GM12878 (cell line): Measurements from ENCODE around the gene S100A2. TPM values are rescaled to one million over a fixed set of nuclear protein-coding genes. Genes with fewer than 3 reads are reported as not detected.

Experiments used
- ATF7 ChIP-seq: fragments of 450-650 bp; IDR thresholded peaks from 2 replicates; pipeline ENCODE4 v1.6.1; 2016; ENCODE audit warnings: low read depth, mild to moderate bottlenecking
- CBX3 ChIP-seq: fragments of 200-600 bp; sonication (generic); IDR thresholded peaks from 2 replicates; pipeline ENCODE4 v1.6.1; 2016; ENCODE audit warnings: low read depth, borderline replicate concordance
- CBX5 ChIP-seq: sonication (generic); IDR thresholded peaks from 2 replicates; pipeline ENCODE4 v1.6.1; 2016; ENCODE audit warnings: low read depth, moderate library complexity, mild to moderate bottlenecking, inconsistent platforms
- ESRRA ChIP-seq: IDR thresholded peaks from 2 replicates; pipeline ENCODE4 v1.6.1; 2012; ENCODE audit warnings: mild to moderate bottlenecking, low read length, improper control_type of control experiment
- FOS ChIP-seq: IDR thresholded peaks from 3 replicates; pipeline ENCODE4 v1.6.1; 2011; ENCODE audit warnings: borderline replicate concordance; ENCODE audit not compliant: insufficient read length; ENCODE audit errors: extremely low read depth
- FOXM1 ChIP-seq: IDR thresholded peaks from 2 replicates; pipeline ENCODE4 v1.6.1; 2012; ENCODE audit warnings: low read depth, mild to moderate bottlenecking, inconsistent platforms, low read length, moderate library complexity
- GATAD2B ChIP-seq: fragments of 450-650 bp; conservative IDR thresholded peaks from 2 replicates; pipeline ENCODE4 v1.6.1; 2017; ENCODE audit warnings: low read depth, mild to moderate bottlenecking, moderate library complexity
- IKZF2 ChIP-seq, 2 experiments: fragments of 450-650 bp; IDR thresholded peaks; 2 replicates each; pipeline ENCODE4 v1.6.1; 2017; ENCODE audit warnings: mild to moderate bottlenecking in 2 of 2, moderate library complexity in 2 of 2
- IRF4 ChIP-seq: IDR thresholded peaks from 2 replicates; pipeline ENCODE4 v1.6.1; 2011; ENCODE audit warnings: low read depth, low read length
- JUND ChIP-seq: IDR thresholded peaks from 2 replicates; pipeline ENCODE4 v1.6.1; 2012; ENCODE audit warnings: low read depth, mild to moderate bottlenecking, low read length, improper control_type of control experiment, moderate library complexity
- PAX8 ChIP-seq: fragments of 450-650 bp; IDR thresholded peaks from 2 replicates; pipeline ENCODE4 v1.6.1; 2017; ENCODE audit warnings: mild to moderate bottlenecking, moderate library complexity
- PML ChIP-seq: IDR thresholded peaks from 2 replicates; pipeline ENCODE4 v1.6.1; 2012; ENCODE audit warnings: low read length, inconsistent platforms
- RAD51 ChIP-seq: fragments of 450-650 bp; IDR thresholded peaks from 2 replicates; pipeline ENCODE4 v1.6.1; 2016; ENCODE audit warnings: moderate library complexity, mild to moderate bottlenecking, inconsistent platforms
- SPI1 ChIP-seq: IDR thresholded peaks from 2 replicates; pipeline ENCODE4 v1.6.1; 2011; ENCODE audit warnings: low read depth, mild to moderate bottlenecking, low read length, moderate library complexity, borderline replicate concordance; ENCODE audit not compliant: insufficient read depth
- SREBF2 ChIP-seq: IDR thresholded peaks from 2 replicates; pipeline ENCODE4 v1.6.1; 2012; ENCODE audit warnings: mild to moderate bottlenecking, low read length
- SRF ChIP-seq, 2 experiments: IDR thresholded peaks; 2 replicates each; pipeline ENCODE4 v1.6.1; 2011; ENCODE audit warnings: low read depth in 2 of 2, low read length in 2 of 2, mild to moderate bottlenecking in 1 of 2, moderate library complexity in 1 of 2
- ZBED1 ChIP-seq: IDR thresholded peaks from 2 replicates; pipeline ENCODE4 v1.6.1; 2016; ENCODE audit warnings: borderline replicate concordance
- ZNF207 ChIP-seq: fragments of 450-650 bp; IDR thresholded peaks from 2 replicates; pipeline ENCODE4 v1.6.1; 2014; ENCODE audit warnings: antibody characterized with exemption, mild to moderate bottlenecking, borderline replicate concordance
- ZNF384 ChIP-seq: IDR thresholded peaks from 2 replicates; pipeline ENCODE4 v1.6.1; 2012; ENCODE audit warnings: low read depth, mild to moderate bottlenecking, low read length, improper control_type of control experiment, borderline replicate concordance
- polyA plus RNA-seq, 11 experiments: library from polyadenylated mRNA; depleted of rRNA in 4 of 11; unstranded in 6 of 11; stranded (reverse) in 5 of 11; fragments of >200 nt; fragmentation: Nextera tagmentation in 4 of 11; fragmentation: Illumina TruSeq in 1 of 11; extraction: Ambion mirVana in 4 of 11; extraction: Trizol in 1 of 11; gene quantifications; 1 replicate in 1 of 11; 2 replicates in 10 of 11; pipeline versions ENCODE4 v1.2.1 to v1.2.3, GENCODE V29; 2011 to 2016; ENCODE audit warnings: inconsistent platforms in 2 of 11, missing spikeins in 2 of 11, low read depth in 1 of 11
- total RNA-seq, 4 experiments: library from RNA; depleted of rRNA in 3 of 4; stranded (reverse); fragments of >200 nt in 3 of 4; fragmentation: Illumina TruSeq in 1 of 4; extraction: Trizol in 1 of 4; gene quantifications; 2 replicates each; pipeline versions ENCODE4 v1.2.1 to v1.2.3, GENCODE V29; 2013 to 2021
- TF ChIP-seq, protein P1 (sequence below): fragments of 450-650 bp; IDR thresholded peaks from 2 replicates; pipeline ENCODE4 v1.6.1; 2017; ENCODE audit warnings: mild to moderate bottlenecking, moderate library complexity
- TF ChIP-seq, protein P2 (sequence below): IDR thresholded peaks from 2 replicates; pipeline ENCODE4 v1.6.1; 2011; ENCODE audit warnings: borderline replicate concordance, low read depth, mild to moderate bottlenecking, moderate library complexity, mixed read lengths, low read length; ENCODE audit not compliant: insufficient read depth; ENCODE audit errors: extremely low read length
- TF ChIP-seq, protein P3 (sequence below): fragments of 450-650 bp; IDR thresholded peaks from 2 replicates; pipeline ENCODE4 v1.6.1; 2018; ENCODE audit warnings: mild to moderate bottlenecking, low read depth, moderate library complexity; ENCODE audit not compliant: partially characterized antibody
- TF ChIP-seq, protein P4 (sequence below): IDR thresholded peaks from 2 replicates; pipeline ENCODE4 v1.6.1; 2011; ENCODE audit warnings: low read depth, low read length, improper control_type of control experiment, borderline replicate concordance

S100A2 gene
- total and polyA plus RNA-seq, 10 of the 15 experiments (the other 5 are each of a cell fraction or from before 2014, with no cell fraction given): 0.11 to 1.5 (median 0.59) TPM; not detected in 2

DNA sequence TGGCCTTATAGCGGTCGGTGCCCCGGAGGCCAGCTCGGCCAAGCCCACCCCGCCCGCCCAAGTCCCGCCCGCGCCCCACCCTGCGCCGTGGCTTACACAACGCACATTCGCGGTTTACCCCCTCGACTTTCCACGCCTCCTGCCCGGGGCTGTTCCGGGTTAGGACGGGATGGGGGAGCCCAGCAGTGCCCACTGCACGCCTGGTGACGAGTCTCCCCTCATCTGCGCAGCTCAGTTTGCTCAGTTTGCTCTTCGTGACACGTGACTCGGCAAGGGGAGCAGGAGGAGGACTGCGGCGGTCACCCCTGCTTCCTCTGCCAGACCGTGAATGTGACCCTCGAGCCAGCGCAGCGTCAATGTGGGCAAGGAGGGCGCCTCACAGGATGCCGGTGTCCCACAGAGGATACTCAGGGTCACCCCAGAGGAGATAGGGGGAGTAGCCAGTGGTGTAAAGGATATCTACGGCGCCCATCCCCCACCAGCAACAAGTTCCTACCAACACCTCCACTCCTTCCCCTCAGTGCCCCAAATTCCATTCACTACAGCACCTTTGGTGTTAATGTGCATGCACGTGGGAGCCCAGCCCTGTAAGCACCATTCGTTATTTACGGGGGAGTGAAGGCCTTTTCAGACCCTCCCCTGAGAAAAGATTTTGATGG, 29.5 kb downstream of the S100A2 start (continued):
- TF ChIP-seq, protein P1, sequence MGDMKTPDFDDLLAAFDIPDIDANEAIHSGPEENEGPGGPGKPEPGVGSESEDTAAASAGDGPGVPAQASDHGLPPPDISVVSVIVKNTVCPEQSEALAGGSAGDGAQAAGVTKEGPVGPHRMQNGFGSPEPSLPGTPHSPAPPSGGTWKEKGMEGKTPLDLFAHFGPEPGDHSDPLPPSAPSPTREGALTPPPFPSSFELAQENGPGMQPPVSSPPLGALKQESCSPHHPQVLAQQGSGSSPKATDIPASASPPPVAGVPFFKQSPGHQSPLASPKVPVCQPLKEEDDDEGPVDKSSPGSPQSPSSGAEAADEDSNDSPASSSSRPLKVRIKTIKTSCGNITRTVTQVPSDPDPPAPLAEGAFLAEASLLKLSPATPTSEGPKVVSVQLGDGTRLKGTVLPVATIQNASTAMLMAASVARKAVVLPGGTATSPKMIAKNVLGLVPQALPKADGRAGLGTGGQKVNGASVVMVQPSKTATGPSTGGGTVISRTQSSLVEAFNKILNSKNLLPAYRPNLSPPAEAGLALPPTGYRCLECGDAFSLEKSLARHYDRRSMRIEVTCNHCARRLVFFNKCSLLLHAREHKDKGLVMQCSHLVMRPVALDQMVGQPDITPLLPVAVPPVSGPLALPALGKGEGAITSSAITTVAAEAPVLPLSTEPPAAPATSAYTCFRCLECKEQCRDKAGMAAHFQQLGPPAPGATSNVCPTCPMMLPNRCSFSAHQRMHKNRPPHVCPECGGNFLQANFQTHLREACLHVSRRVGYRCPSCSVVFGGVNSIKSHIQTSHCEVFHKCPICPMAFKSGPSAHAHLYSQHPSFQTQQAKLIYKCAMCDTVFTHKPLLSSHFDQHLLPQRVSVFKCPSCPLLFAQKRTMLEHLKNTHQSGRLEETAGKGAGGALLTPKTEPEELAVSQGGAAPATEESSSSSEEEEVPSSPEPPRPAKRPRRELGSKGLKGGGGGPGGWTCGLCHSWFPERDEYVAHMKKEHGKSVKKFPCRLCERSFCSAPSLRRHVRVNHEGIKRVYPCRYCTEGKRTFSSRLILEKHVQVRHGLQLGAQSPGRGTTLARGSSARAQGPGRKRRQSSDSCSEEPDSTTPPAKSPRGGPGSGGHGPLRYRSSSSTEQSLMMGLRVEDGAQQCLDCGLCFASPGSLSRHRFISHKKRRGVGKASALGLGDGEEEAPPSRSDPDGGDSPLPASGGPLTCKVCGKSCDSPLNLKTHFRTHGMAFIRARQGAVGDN: peak; percentile 74
- TF ChIP-seq ZBED1 (no peak), SRF (IDR thresholded peaks at IDR 0.05; ENCODE audit: low read depth in 2 of 2, low read length in 2 of 2) (no peak), PML (no peak), JUND (no peak), FOS (no peak), RAD51 (peak; percentile 91), SPI1 (no peak), FOXM1 (no peak), PAX8 (no peak), ZNF207 (no peak), IKZF2 (IDR thresholded peaks at IDR 0.05) (peak in 1 of 2 experiments; percentile 25; a peak in 1 of 4 replicates), CBX5 (no peak), ZNF384 (no peak), CBX3 (no peak), GATAD2B (peak; percentile 63; the same call in 1 of the 2 replicates), ATF7 (no peak), SREBF2 (no peak), ESRRA (no peak), IRF4 (no peak)
- TF ChIP-seq, protein P2, sequence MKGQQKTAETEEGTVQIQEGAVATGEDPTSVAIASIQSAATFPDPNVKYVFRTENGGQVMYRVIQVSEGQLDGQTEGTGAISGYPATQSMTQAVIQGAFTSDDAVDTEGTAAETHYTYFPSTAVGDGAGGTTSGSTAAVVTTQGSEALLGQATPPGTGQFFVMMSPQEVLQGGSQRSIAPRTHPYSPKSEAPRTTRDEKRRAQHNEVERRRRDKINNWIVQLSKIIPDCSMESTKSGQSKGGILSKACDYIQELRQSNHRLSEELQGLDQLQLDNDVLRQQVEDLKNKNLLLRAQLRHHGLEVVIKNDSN: peak; percentile 86
- TF ChIP-seq, protein P3, sequence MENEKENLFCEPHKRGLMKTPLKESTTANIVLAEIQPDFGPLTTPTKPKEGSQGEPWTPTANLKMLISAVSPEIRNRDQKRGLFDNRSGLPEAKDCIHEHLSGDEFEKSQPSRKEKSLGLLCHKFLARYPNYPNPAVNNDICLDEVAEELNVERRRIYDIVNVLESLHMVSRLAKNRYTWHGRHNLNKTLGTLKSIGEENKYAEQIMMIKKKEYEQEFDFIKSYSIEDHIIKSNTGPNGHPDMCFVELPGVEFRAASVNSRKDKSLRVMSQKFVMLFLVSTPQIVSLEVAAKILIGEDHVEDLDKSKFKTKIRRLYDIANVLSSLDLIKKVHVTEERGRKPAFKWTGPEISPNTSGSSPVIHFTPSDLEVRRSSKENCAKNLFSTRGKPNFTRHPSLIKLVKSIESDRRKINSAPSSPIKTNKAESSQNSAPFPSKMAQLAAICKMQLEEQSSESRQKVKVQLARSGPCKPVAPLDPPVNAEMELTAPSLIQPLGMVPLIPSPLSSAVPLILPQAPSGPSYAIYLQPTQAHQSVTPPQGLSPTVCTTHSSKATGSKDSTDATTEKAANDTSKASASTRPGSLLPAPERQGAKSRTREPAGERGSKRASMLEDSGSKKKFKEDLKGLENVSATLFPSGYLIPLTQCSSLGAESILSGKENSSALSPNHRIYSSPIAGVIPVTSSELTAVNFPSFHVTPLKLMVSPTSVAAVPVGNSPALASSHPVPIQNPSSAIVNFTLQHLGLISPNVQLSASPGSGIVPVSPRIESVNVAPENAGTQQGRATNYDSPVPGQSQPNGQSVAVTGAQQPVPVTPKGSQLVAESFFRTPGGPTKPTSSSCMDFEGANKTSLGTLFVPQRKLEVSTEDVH: no peak
- TF ChIP-seq, protein P4, sequence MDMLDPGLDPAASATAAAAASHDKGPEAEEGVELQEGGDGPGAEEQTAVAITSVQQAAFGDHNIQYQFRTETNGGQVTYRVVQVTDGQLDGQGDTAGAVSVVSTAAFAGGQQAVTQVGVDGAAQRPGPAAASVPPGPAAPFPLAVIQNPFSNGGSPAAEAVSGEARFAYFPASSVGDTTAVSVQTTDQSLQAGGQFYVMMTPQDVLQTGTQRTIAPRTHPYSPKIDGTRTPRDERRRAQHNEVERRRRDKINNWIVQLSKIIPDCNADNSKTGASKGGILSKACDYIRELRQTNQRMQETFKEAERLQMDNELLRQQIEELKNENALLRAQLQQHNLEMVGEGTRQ: peak; percentile 37
